Measurements from ENCODE around the gene SRGAP2C.
"Not testable (repeated sequence)": the region's sequence is repeated elsewhere in the genome, so short reads cannot be mapped to it uniquely, and the experiment has no call there.

GRCh38 chr1:121280699-121281317 lies 96.0 kb downstream of the SRGAP2C start:
- not testable (repeated sequence) for TF ChIP-seq POLR2AphosphoS5 (IDR thresholded peaks at IDR 0.05; ENCODE audit: low read depth, low read length); POLR2A (IDR thresholded peaks at IDR 0.05; ENCODE audit: low read depth, low read length); TAF1 (IDR thresholded peaks at IDR 0.05; ENCODE audit: low read depth, low read length); POU2F2 (IDR thresholded peaks at IDR 0.05; ENCODE audit: low read depth, low read length); SPI1 (IDR thresholded peaks at IDR 0.05; ENCODE audit: low read depth, low read length); PAX5 (IDR thresholded peaks at IDR 0.05; ENCODE audit: insufficient read depth, low read length, severe bottlenecking)
